GM19193 (cell line): ENCODE data around the gene COPS7A.

ENCODE experiments used
- POLR2A ChIP-seq: IDR thresholded peaks from 4 replicates; pipeline ENCODE4 v1.6.1; 2011; ENCODE audit not compliant: insufficient read depth, insufficient read length; ENCODE audit errors: extremely low read depth

COPS7A gene

DNA sequence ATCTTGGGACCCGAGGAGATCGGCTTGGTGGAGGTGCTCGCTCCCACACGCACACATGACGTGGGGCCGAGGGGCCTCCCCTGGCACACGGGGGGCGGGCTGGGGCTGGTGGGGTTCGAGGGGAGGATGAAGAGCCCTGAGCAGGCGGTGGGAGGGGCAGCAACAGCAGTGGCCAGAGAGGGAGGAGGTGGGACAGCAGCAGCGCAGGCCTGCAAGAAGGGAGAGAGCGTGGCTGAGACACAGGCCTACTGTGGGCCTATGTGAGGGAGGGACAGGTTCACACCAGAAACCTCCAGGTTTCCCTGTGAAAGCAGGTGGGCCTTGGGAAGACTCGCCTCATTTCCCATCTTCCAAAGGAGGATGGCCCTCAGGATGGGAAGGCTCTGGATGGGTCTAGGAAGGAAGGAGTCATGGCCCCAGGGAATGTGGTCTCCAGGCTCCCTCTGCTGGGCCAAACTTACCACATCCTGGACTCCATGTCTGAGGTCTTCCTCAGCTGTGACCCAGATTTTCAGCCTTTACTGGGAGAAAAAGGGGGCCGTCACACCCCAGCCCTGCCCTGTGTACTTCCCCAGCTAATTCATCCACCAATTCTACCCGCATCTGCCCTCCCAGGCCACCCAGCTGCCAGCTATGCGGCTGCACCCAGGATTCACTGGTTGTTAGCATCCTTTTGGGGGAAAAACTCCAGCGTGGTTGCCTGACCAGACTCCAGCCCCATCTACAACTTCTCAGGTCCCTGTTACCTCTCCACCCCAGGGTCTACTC, 26.1 kb upstream of the COPS7A start:
- no peak for TF ChIP-seq POLR2A

- no peak for TF ChIP-seq POLR2A
Observed at GRCh38 chr12:6698352-6699046, 25.3 kb upstream of the COPS7A start.

GRCh38 chr12:6699259-6699988, 24.4 kb upstream of the COPS7A start:
- no peak for TF ChIP-seq POLR2A

DNA sequence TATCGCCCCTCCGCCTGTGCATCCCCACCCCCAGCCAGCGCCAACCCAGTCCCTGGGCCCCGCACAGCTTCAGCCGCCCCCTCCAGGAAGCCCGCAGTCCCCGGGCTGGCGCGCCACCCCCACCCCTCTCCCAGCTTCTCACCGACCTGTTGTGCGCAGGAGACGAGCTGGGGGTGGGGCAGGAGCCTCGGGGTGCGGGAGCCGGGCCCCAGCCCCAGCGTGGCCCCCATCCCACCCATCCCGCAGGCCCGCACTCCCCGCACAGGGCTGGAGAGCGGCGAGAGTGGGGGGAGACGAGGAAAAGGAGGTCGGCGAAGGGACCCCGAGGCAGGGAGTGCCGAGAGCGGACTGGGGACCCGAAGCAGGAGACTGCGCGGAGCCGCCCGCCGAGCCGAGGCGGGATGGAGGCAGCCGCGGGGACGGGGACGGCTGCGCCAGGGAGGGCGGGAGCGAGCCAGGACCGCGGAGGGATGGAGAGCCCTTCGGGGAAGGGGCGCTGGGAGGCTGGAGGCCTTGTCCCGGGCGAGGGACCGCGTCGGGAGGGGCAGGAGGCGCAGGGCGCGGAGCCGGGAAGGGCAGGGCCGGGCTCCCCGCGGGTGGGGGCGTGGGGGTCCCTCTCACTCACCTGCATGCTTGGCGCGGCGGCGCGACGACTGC, 23.7 kb upstream of the COPS7A start:
- TF ChIP-seq POLR2A: no peak

- no peak for TF ChIP-seq POLR2A
Observed at GRCh38 chr12:6700646-6701051, 23.2 kb upstream of the COPS7A start, which contains the start of gene PIANP. TSS of gene PIANP (minus strand) at chr12:6700815. CDS start at chr12:6698061, 2,754 bp downstream.

DNA sequence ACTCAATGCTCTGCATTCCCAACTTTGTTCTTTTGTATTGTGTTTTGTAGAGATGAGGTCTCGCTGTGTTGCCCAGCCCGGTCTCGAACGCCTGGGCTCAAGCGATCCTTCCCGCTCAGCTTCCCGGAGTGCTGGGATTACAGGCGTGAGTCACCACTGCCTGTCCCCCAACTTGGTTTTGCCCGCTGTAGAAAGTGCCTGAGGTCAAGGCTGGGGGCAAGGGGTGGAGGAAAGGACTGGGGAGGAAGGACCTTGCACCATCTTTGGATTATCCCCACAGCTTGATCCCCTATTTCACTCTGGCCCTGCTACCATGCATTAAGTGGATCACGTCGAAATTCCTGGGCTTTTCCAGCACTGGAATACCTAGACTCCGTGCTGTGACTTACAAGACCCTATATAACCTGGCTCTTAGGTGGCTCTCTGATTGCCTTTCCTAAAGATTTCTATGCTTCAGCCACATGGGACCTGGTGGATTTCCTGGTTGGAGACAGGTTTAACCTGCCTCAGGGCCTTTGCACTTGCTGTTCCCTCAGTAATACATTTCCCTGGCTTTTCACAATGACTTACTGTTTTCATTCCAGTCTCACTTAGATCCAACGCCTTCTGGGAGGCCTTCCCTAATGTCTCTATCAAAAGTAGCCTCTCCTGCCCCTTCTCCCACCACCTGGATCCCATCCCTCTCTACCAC, 22.6 kb upstream of the COPS7A start:
- no peak for TF ChIP-seq POLR2A

DNA sequence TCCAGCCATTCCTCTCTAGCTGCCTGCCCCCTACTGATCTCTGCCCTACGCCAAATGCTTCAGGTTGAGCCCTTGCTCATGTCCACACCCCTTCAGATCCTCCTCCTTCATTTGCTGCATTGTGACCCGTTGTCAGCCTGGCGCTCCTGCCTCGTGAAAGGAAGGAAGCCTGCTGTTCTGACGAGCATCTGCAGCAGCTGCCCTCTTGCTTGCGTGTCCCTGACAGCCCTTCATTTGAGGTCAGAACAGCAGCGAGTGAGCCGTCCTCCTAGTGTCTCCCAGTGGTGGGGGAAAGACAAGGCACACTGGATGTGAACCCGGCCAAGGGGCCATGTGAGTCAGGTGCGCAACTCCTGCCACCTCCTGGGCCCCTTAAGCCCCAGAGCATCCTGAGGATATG, 20.2 kb upstream of the COPS7A start:
- no peak for TF ChIP-seq POLR2A

GRCh38 chr12:6708960-6709394, 14.9 kb upstream of the COPS7A start:
- no peak for TF ChIP-seq POLR2A

DNA sequence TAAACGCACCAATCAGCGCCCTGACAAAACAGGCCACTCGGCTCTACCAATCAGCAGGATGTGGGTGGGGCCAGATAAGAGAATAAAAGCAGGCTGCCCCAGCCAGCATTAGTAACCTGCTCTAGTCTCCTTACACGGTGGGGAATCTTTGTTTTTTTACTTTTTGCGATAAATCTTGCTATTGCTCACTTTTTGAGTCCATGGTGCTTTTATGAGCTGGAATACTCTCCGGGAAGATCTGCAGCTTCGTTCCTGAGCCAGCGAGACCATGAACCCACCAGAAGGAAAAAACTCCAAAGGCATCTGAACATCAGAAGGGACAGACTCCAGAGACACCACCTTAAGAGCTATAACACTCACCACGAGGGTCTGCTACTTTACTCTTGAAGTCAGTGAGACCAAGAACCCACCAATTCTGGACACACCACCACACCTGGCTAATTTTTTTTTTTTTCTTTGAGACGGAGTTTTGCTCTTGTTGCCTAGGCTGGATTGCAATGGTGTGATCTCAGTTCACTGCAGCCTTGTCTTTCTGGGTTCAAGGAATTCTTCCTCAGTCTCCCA, 6.9 kb upstream of the COPS7A start:
- no peak for TF ChIP-seq POLR2A

- no peak for TF ChIP-seq POLR2A
Observed at GRCh38 chr12:6722863-6723262, 983 bp upstream of the COPS7A start.

DNA sequence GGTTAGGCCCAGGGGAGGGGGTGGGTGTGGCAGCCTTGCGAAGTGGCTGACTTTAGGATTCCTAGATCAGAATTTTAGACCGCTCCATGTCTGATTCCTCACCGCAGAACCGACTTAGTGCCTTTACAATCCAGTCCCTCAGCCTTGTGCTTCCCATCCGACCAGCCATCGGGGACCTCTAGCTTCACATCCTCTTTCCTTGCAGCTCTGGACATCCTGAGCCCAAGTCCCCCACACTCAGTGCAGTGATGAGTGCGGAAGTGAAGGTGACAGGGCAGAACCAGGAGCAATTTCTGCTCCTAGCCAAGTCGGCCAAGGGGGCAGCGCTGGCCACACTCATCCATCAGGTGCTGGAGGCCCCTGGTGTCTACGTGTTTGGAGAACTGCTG, 557 bp downstream of the COPS7A start:
- TF ChIP-seq POLR2A: no peak

DNA sequence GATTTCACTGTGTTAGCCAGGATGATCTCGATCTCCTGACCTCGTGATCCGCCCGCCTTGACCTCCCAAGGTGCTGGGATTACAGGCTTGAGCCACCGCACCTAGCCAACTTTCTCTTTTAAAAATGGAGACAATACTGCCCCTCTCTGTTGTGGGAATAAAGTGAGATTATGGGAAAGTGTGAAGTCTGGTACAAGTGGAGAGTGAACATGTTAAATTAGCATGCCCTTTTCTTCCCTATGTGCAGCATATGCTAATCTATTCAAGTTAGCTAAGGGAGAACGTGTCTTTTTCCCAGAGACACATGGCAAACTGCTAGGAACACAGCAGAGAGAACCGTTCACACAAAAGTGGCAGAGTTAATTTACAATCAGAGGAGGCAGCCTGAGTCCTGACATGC, 1.5 kb downstream of the COPS7A start:
- TF ChIP-seq POLR2A: no peak

GRCh38 chr12:6729186-6729585, 5.3 kb downstream of the COPS7A start:
- no peak for TF ChIP-seq POLR2A

DNA sequence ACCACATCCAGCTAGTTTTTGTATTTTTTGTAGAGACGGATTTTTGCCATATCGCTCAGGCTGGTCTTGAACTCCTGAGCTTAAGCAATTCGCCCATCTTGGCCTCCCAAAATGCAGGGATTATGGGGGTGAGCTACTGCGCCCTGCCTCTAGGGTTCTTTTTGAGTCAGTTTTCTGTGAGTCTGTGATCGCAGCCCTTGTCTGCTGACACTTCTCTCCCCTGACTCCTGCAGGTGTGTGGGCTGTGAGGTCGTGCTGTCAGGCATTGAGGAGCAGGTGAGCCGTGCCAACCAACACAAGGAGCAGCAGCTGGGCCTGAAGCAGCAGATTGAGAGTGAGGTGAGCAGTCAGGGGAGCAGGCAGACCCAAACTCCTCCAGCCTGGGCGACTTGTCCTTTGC, 6.3 kb downstream of the COPS7A start:
- TF ChIP-seq POLR2A: no peak
